Activated CD4-positive, alpha-beta T cell treated with anti-CD3 and anti-CD28 coated beads, Interleukin-2, amount 10 ng/mL, durations not matched to agents 7 days and 5 days (primary cell): ENCODE data around the gene ZNF629. TPM values are rescaled to one million over a fixed set of nuclear protein-coding genes. Genes with fewer than 3 reads are reported as not detected.
A peak's percentile ranks its signal among the peaks of the same experiment; 100 is the strongest.

ENCODE experiments used
- CTCF ChIA-PET: fragments of 350-600 bp; sonication (Branson Sonifier 250); formaldehyde crosslinking; loops from one replicate; lab custom pipeline; 2021; ENCODE audit warnings: antibody characterized with exemption; lab: Charles Lee
- POLR2A ChIA-PET: fragments of 350-600 bp; sonication (Branson Sonifier 250); formaldehyde crosslinking; loops from one replicate; lab custom pipeline; 2021; ENCODE audit warnings: antibody characterized with exemption; lab: Charles Lee
- DNase-seq: peaks from one replicate; pipeline ENCODE4 v3.0.0-alpha.2; 2020
- H3K27ac Mint-ChIP-seq: one replicate; pipeline ENCODE4 v1.8.0; 2021; ENCODE audit warnings: mild to moderate bottlenecking, moderate library complexity, mixed read lengths
- H3K27me3 Mint-ChIP-seq: one replicate; pipeline ENCODE4 v1.8.0; 2021; ENCODE audit warnings: mixed read lengths
- H3K36me3 Mint-ChIP-seq: one replicate; pipeline ENCODE4 v1.8.0; 2021; ENCODE audit warnings: low read depth, mixed read lengths
- H3K4me1 Mint-ChIP-seq: one replicate; pipeline ENCODE4 v1.8.0; 2021; ENCODE audit warnings: mixed read lengths
- H3K4me3 Mint-ChIP-seq: one replicate; pipeline ENCODE4 v1.8.0; 2021; ENCODE audit warnings: mild to moderate bottlenecking, moderate library complexity, mixed read lengths
- H3K9me3 Mint-ChIP-seq: one replicate; pipeline ENCODE4 v1.8.0; 2021; ENCODE audit warnings: mixed read lengths
- total RNA-seq, 2 experiments: library from RNA; stranded (reverse); gene quantifications; one replicate each; pipeline ENCODE4 v1.2.3, GENCODE V29; 2021

The ZNF629 gene
- total RNA-seq, 2 experiments from 2014 or later: 1.4 TPM

DNA sequence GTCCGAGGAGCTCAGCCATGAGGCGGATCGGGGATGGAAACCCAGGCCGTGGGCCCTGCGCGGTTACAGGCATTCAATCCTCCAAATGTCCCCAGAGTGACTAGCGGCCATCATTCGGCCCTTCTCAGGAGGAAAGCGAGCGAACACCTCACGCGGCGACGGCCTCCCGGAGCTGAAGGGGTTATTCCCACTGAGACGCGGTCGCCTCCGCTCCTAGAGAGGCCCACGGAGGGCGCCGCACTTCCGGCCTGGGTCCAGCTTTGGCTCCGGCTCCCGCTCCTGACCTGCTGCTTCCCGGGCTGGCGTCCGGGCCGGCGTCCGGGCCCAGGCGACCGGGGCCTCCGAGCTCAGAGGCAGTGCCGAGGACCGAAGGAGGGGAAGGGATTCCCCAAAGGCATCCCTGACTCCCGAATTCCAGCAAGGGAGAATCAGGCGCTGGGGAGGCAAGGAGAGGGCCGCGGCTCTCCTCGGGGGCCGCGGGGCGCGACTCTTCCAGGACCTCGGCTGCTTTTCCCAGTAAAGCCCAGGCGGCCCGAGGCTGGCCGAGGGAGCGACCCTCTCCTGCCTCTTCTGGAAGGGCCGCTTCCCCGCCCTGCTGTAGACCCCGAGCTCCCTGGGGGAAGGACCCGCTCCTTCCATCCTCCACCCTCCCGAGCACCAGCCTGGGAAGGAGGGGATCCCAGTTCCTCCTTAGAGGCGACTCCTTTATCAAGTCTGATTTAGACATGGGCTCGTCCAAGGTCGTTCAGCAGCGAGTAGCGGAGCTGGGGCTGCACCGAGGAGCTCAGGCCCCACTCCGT, 18.6 kb upstream of the ZNF629 start:
- peaks cover 33% of the 10 kb centered on the region for H3K4me1 Mint-ChIP-seq
- peaks cover 14% of the 10 kb centered on the region for H3K27me3 Mint-ChIP-seq
- ChIA-PET POLR2A (interaction anchor here (0.9 kb wide), 1 partner anchor 58 kb away, joined by 6 read pairs; the partner anchor contains the start of gene PHKG2), CTCF (interaction anchor here (0.5 to 2.0 kb wide), 7 partner anchors 9 to 673 kb away, joined by 3 to 26 read pairs (median 3); no protein-coding TSS in a partner anchor)
- H3K9me3 Mint-ChIP-seq: no peaks in the 10 kb centered on the region
- DNase-seq: no peak
- peak overlapping the region; percentile 38 for H3K27ac Mint-ChIP-seq
- peaks cover 5% of the 10 kb centered on the region for H3K36me3 Mint-ChIP-seq
- H3K4me3 Mint-ChIP-seq: peak overlapping the region; percentile 26

GRCh38 chr16:30805056-30805369, 18.0 kb upstream of the ZNF629 start:
- H3K27ac Mint-ChIP-seq: peak overlapping the region; percentile 38
- CTCF ChIA-PET: interaction anchor here (1.0 to 2.0 kb wide), 5 partner anchors 9 to 149 kb away, joined by 3 to 26 read pairs (median 3); no protein-coding TSS in a partner anchor
- H3K4me1 Mint-ChIP-seq: peaks cover 33% of the 10 kb centered on the region
- DNase-seq: no peak
- no peaks in the 10 kb centered on the region for H3K9me3 Mint-ChIP-seq
- H3K27me3 Mint-ChIP-seq: peaks cover 14% of the 10 kb centered on the region
- POLR2A ChIA-PET: interaction anchor here (0.9 kb wide), 1 partner anchor 57 kb away, joined by 6 read pairs; the partner anchor contains the start of gene PHKG2
- peaks cover 5% of the 10 kb centered on the region for H3K36me3 Mint-ChIP-seq
- peak overlapping the region; percentile 26 for H3K4me3 Mint-ChIP-seq

DNA sequence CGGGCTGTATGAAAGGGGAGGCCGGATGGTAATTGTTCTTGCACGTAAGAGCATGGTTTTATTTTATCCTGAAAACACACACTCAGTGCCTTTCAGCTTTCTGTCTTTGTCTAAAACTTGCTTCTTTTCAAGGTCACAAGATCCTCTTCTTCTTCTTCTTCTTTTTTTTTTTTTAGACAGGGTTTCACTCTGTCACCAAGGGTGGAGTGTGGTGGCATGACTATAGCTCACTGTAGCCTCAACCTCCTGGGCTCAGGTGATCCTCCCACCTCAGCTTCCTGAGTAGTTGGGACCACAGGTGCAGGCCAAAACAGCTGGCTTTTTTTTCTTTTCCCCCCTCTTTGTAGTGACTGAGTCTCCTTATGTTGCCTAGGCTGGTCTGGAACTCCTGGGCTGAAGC, 15.9 kb upstream of the ZNF629 start:
- H3K4me1 Mint-ChIP-seq: peaks cover 31% of the 10 kb centered on the region
- ChIA-PET CTCF (interaction anchor here (0.8 to 2.8 kb wide), 5 partner anchors 9 to 139 kb away, joined by 3 to 16 read pairs (median 5); no protein-coding TSS in a partner anchor), POLR2A (interaction anchor here (0.6 kb wide), 1 partner anchor 9 kb away, joined by 4 read pairs; no protein-coding TSS in a partner anchor)

DNA sequence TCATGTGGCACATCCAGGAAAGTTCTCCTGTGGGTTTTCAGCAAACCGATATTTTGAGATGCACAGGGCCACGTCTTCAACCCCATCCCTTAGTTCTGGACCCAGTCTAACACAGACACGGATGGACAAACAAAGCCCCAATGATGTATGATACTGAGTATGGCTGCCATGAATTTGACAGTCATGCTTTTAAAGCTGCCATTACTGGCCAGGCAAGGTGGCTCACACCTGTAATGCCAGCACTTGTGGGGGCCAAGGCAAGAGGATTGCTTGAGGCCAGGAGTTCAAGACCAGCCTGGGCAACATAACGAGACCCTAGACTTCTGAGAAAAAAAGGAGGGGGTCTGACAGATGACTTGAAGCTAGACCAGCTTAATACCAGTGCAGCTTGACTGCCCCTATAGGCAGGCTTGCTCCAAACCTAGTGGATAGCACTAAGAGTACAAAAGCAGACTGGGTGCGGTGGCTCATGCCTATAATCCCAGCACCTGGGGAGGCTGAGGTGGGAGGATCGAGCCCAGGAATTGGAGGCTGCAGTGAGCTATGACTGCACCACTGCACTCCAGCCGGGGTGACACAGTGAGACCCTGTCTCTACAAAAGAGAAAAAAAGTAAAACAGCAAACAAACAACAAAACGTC, 10.8 kb upstream of the ZNF629 start:
- POLR2A ChIA-PET: interaction anchor here (0.6 kb wide), 1 partner anchor 18 kb away, joined by 5 read pairs; no protein-coding TSS in a partner anchor
- CTCF ChIA-PET: interaction anchor here (0.6 to 1.5 kb wide), 4 partner anchors 16 to 60 kb away, joined by 3 to 6 read pairs (median 3); no protein-coding TSS in a partner anchor
- no peak overlapping the region for H3K27ac Mint-ChIP-seq

More for the DNA sequence above, 15.9 kb upstream of the ZNF629 start:
- H3K4me3 Mint-ChIP-seq: no peak overlapping the region
- no peaks in the 10 kb centered on the region for H3K9me3 Mint-ChIP-seq
- peaks cover 5% of the 10 kb centered on the region for H3K36me3 Mint-ChIP-seq
- H3K27ac Mint-ChIP-seq: no peak overlapping the region
- peaks cover 10% of the 10 kb centered on the region for H3K27me3 Mint-ChIP-seq
- no peak for DNase-seq

DNA sequence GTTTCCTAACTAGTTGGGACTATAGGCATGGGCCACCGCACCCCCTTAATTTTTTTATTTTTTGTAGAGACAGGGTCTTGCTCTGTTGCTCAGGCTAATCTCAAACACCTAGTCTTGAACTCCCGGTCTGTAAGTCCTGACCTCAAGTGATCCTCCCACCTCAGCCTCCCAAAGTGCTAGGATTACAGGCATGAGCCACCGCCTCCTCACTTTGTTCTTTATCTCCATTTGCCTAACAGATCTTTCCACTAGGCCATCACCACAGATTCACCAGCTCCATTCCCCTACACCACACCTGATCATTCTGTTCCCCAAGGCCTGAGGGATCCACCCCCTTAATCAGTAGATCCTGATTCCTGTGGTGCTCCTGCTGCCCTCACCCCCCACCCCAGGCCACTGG, 7.6 kb upstream of the ZNF629 start:
- no peaks in the 10 kb centered on the region for H3K4me1 Mint-ChIP-seq
- no peaks in the 10 kb centered on the region for H3K36me3 Mint-ChIP-seq
- H3K27me3 Mint-ChIP-seq: no peaks in the 10 kb centered on the region
- H3K4me3 Mint-ChIP-seq: no peak overlapping the region
- POLR2A ChIA-PET: no interaction called here
- no peak for DNase-seq
- H3K9me3 Mint-ChIP-seq: no peaks in the 10 kb centered on the region
- H3K27ac Mint-ChIP-seq: no peak overlapping the region
- CTCF ChIA-PET: interaction anchor here (1.1 to 2.1 kb wide), 4 partner anchors 9 to 112 kb away, joined by 3 to 5 read pairs (median 3); no protein-coding TSS in a partner anchor

More for the DNA sequence above, 10.8 kb upstream of the ZNF629 start:
- Mint-ChIP-seq H3K4me1 (peaks cover 6% of the 10 kb centered on the region), H3K27me3 (no peaks in the 10 kb centered on the region), H3K9me3 (no peaks in the 10 kb centered on the region), H3K36me3 (no peaks in the 10 kb centered on the region), H3K4me3 (no peak overlapping the region)
- DNase-seq: no peak

DNA sequence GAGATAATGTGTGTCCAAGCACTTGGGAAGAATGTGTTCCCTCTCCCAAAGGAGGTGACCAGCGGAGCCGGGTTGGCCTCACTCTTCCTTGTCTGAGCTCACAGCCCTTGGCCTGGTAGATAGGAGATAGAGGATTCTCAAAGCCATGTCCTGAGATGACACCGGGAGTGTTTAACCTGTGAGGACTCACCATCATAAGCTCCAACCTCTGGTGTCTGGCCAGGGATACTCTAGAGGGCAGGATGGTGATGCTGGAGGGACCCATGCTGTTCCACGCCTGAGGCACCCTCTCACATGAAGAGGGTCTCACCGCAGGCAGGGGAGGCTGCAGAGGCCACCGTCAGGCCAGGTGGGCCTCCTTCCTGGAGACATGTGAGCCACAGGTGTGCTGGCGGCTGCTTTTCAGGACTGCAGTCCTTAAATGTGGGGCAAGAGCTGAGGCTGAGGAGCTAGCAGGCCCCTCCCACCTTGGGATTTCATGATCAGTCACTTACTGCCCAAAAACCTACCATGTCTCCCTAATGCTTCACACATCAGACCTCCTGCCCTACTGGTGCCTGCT, 6.6 kb upstream of the ZNF629 start:
- no peak for DNase-seq
- H3K4me3 Mint-ChIP-seq: no peak overlapping the region
- no peaks in the 10 kb centered on the region for H3K4me1 Mint-ChIP-seq
- no peaks in the 10 kb centered on the region for H3K36me3 Mint-ChIP-seq
- POLR2A ChIA-PET: no interaction called here
- CTCF ChIA-PET: interaction anchor here (0.6 to 2.1 kb wide), 7 partner anchors 8 to 113 kb away, joined by 3 to 6 read pairs (median 3); no protein-coding TSS in a partner anchor
- no peaks in the 10 kb centered on the region for H3K9me3 Mint-ChIP-seq
- no peak overlapping the region for H3K27ac Mint-ChIP-seq
- H3K27me3 Mint-ChIP-seq: no peaks in the 10 kb centered on the region

DNA sequence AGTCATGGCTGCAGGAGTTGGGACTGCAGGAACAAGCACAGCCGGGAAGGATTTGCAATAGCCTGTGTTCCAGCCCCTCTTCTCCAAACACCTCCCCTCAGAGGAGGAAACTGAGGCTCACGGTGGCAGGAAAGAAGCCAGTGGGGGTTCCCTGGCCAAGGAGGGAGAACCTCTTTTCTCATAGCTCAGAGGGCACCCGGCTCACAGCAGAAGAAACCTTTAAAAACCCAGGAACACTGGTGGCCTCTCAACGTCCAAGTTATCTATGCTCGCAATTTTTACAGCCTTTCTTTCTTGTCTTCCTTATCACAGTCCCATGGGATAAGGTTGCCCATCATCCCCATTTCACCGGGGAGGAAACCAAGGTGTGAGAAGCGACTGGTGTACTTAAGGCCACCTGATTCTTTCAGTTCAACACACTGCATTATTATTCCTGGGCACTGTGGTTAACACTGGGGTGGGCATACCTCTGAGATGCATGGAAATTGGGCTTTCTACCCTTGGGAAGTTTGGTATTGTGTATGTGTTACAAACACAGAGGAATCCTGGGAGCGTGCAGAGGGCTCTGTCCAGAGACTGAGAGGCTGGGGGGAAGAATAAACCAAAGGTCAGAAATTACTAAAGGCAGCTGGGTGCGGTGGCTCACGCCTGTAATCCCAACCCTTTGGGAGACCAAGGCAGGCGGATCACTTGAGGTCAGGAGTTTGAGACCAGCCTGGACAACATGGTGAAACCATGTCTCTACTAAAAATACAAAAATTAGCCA, 791 bp upstream of the ZNF629 start:
- ChIA-PET CTCF (no interaction called here), POLR2A (no interaction called here)
- Mint-ChIP-seq H3K27me3 (peaks cover 28% of the 10 kb centered on the region), H3K36me3 (no peaks in the 10 kb centered on the region), H3K4me1 (peaks cover 11% of the 10 kb centered on the region), H3K4me3 (peak overlapping the region; percentile 73), H3K9me3 (no peaks in the 10 kb centered on the region), H3K27ac (no peak overlapping the region)
- no peak for DNase-seq

DNA sequence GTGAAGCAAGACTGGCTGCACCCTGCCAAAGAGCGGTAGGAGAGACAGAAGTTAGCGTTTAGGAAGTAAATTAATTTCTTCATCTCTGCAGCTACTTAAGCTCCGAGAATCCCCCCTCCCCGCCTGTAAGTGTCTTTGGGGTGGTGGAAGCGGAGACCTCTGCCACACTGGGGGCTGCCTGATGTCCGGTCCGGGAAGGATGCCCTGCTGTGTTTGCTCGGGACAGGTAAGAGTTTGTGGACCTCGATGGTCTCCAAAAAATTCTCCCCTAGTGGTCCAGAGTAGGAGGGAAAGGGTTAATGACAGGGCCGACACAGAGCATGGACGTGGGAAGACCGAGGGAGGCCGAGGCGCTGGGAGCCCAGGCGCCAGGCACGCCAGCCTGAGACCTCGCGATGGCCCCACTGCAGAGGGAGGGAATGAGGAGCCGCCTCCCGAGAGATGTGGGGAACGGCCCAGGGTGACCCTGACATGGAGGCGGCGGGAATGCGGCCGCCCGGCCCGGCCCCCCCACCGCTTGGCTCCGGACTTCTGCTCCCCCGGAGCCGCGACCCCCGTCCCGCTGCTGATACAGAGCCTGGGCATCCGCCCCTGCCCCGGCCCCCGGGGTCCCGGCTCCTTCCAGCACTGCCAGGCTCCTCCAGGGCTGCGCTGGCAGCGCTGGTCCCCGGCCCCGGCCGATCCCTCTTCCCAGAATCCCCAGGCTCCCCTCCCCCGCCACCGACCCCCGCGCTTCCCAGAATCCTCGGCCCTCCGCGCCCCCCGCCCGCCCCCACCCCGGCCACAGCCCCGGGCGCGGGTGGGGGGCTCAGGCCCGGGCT, 680 bp downstream of the ZNF629 start:
- Mint-ChIP-seq H3K4me3 (peak overlapping the region; percentile 50), H3K27me3 (peaks cover 28% of the 10 kb centered on the region), H3K27ac (no peak overlapping the region), H3K9me3 (no peaks in the 10 kb centered on the region), H3K36me3 (no peaks in the 10 kb centered on the region), H3K4me1 (peaks cover 11% of the 10 kb centered on the region)
- ChIA-PET CTCF (no interaction called here), POLR2A (no interaction called here)
- DNase-seq: no peak

- H3K27me3 Mint-ChIP-seq: peaks cover 28% of the 10 kb centered on the region
- peak overlapping the region; percentile 50 for H3K4me3 Mint-ChIP-seq
- no peak for DNase-seq
- no peaks in the 10 kb centered on the region for H3K9me3 Mint-ChIP-seq
- H3K4me1 Mint-ChIP-seq: peaks cover 11% of the 10 kb centered on the region
- H3K36me3 Mint-ChIP-seq: no peaks in the 10 kb centered on the region
- POLR2A ChIA-PET: no interaction called here
- CTCF ChIA-PET: interaction anchor here (0.7 to 2.8 kb wide), 5 partner anchors 9 to 341 kb away, joined by 3 to 9 read pairs (median 3); no protein-coding TSS in a partner anchor
- H3K27ac Mint-ChIP-seq: no peak overlapping the region
These were observed 1.6 kb downstream of the ZNF629 start for GRCh38 chr16:30785126-30786106.

- Mint-ChIP-seq H3K27ac (no peak overlapping the region), H3K9me3 (no peaks in the 10 kb centered on the region), H3K36me3 (no peaks in the 10 kb centered on the region), H3K4me3 (no peak overlapping the region), H3K27me3 (peaks cover 28% of the 10 kb centered on the region), H3K4me1 (peaks cover 11% of the 10 kb centered on the region)
- DNase-seq: no peak
- POLR2A ChIA-PET: no interaction called here
- CTCF ChIA-PET: interaction anchor here (1.0 to 2.8 kb wide), 3 partner anchors 27 to 118 kb away, joined by 3 to 9 read pairs (median 7); no protein-coding TSS in a partner anchor
These were observed 2.8 kb downstream of the ZNF629 start for GRCh38 chr16:30784215-30784614.
